Panc1 (cell line): ENCODE results near the gene SMPX. TPM values are rescaled to one million over a fixed set of nuclear protein-coding genes. Genes with fewer than 3 reads are reported as not detected.

ENCODE experiments used
- ATAC-seq: fragments of 200-7000 bp; cut with Tn5 transposase; 2 replicates; pipeline ENCODE4 v1.9.1; 2020; ENCODE audit warnings: mild to moderate bottlenecking, moderate library complexity
- BruUV-seq: library from RNA; stranded (reverse); fragments of 400-500 nt; replicated peaks from 2 replicates; lab custom pipeline; 2021; lab: Mats Ljungman, UMichigan
- CTCF ChIA-PET: fragments of 300-600 bp; sonication (Branson Sonifier 250); formaldehyde crosslinking; loops from one replicate; lab custom pipeline; 2022; ENCODE audit warnings: antibody characterized with exemption; lab: Charles Lee
- POLR2A ChIA-PET: fragments of 300-600 bp; sonication (Branson Sonifier 250); formaldehyde crosslinking; loops from one replicate; lab custom pipeline; 2022; ENCODE audit warnings: antibody characterized with exemption; lab: Charles Lee
- DNase-seq: peaks from one replicate; pipeline ENCODE4 v3.0.0-alpha.2; 2010; ENCODE audit warnings: low read depth, low spot score
- H3K27ac ChIP-seq: 2 replicates; pipeline ENCODE4 v1.5.1; 2011; ENCODE audit warnings: mild to moderate bottlenecking, low read length, inconsistent platforms
- H3K27me3 ChIP-seq: fragments of 200-500 bp; sonication (Bioruptor generic); 2 replicates; pipeline ENCODE4 v1.6.0; 2014; ENCODE audit warnings: low read length, inconsistent platforms; ENCODE audit not compliant: control insufficient read depth, insufficient read depth
- H3K36me3 ChIP-seq: fragments of 200-500 bp; sonication (Bioruptor generic); 2 replicates; pipeline ENCODE4 v1.5.1; 2014; ENCODE audit warnings: inconsistent platforms, mild to moderate bottlenecking, low read length, moderate library complexity; ENCODE audit not compliant: control insufficient read depth, insufficient read depth
- H3K4me1 ChIP-seq: 2 replicates; pipeline ENCODE4 v1.5.1; 2011; ENCODE audit warnings: inconsistent platforms, mild to moderate bottlenecking, low read length, moderate library complexity; ENCODE audit not compliant: control insufficient read depth, insufficient read depth
- H3K4me3 ChIP-seq, 2 experiments: 2 replicates each; pipeline ENCODE4 v1.5.1; 2011 to 2012; ENCODE audit warnings: low read depth in 2 of 2, low read length in 2 of 2, mild to moderate bottlenecking in 2 of 2, inconsistent platforms in 1 of 2, moderate library complexity in 1 of 2
- H3K9me3 ChIP-seq: fragments of 200-500 bp; sonication (Bioruptor generic); 2 replicates; pipeline ENCODE4 v1.5.1; 2014; ENCODE audit warnings: low read depth, mild to moderate bottlenecking, inconsistent platforms, low read length, moderate library complexity; ENCODE audit not compliant: control insufficient read depth, insufficient read depth
- CTCF ChIP-seq: fragments of 450-650 bp; IDR thresholded peaks from 2 replicates; pipeline ENCODE4 v1.5.1; 2017; ENCODE audit warnings: mild to moderate bottlenecking
- POLR2AphosphoS5 ChIP-seq: IDR thresholded peaks from 2 replicates; pipeline ENCODE4 v1.6.1; 2012; ENCODE audit warnings: mild to moderate bottlenecking, low read depth, low read length, moderate library complexity
- REST ChIP-seq, 2 experiments: IDR thresholded peaks; 2 replicates each; pipeline ENCODE4 v1.6.1; 2011 to 2012; ENCODE audit warnings: low read depth in 2 of 2, control low read depth in 1 of 2, low read length in 1 of 2, mild to moderate bottlenecking in 1 of 2, moderate library complexity in 1 of 2; ENCODE audit not compliant: insufficient read depth in 1 of 2
- SIN3A ChIP-seq: IDR thresholded peaks from 2 replicates; pipeline ENCODE4 v1.6.1; 2012; ENCODE audit warnings: low read depth, mild to moderate bottlenecking, low read length, moderate library complexity, borderline replicate concordance; ENCODE audit not compliant: insufficient read depth
- TCF7L2 ChIP-seq: IDR thresholded peaks from 2 replicates; pipeline ENCODE4 v1.6.1; 2011; ENCODE audit warnings: mild to moderate bottlenecking, low read depth, low read length, inconsistent platforms
- in situ Hi-C: cut with HindIII; loops from 2 replicates; pipeline ENCODE4 v1.10.0; 2016; ENCODE audit warnings: low sequenced_read_pairs, low pct_unique_long_range_greater_than_20kb
- intact Hi-C: fragments of 100-400 bp; cut with micrococcal nuclease; formaldehyde crosslinking; loops from one replicate; pipeline ENCODE4 v1.10.0; 2022; ENCODE audit not compliant: unreplicated experiment
- total RNA-seq: library from RNA; stranded (reverse); gene quantifications from one replicate; pipeline ENCODE4 v1.2.1, GENCODE V29; 2021; ENCODE audit not compliant: unreplicated experiment

The SMPX gene
- total RNA-seq, 1 experiment from 2014 or later: not detected

GRCh38 chrX:21698272-21698671 is 59.6 kb downstream of the SMPX start:
- H3K4me1 ChIP-seq: no peaks in the 10 kb centered on the region
- no peak for ATAC-seq
- ChIA-PET CTCF (no interaction called here), POLR2A (no interaction called here)
- in situ Hi-C loops (no loop called here), intact Hi-C loops (no loop called here)
- no peaks in the 10 kb centered on the region for H3K9me3 ChIP-seq
- no peak for TF ChIP-seq TCF7L2
- no peak for TF ChIP-seq CTCF
- TF ChIP-seq REST (IDR thresholded peaks at IDR 0.05; ENCODE audit: insufficient read depth in 1 of 2, low read depth in 2 of 2, low read length in 1 of 2): no peak
- no peak for TF ChIP-seq POLR2AphosphoS5
- no peak for TF ChIP-seq SIN3A
- no peak for DNase-seq
- no peaks in the 10 kb centered on the region for H3K36me3 ChIP-seq
- no peaks in the 10 kb centered on the region for H3K27me3 ChIP-seq
- no TSS peak for BruUV-seq
- no peak overlapping the region for H3K27ac ChIP-seq
- H3K4me3 ChIP-seq: no peak overlapping the region

GRCh38 chrX:21691512-21692018 is 66.4 kb downstream of the SMPX start:
- H3K36me3 ChIP-seq: no peaks in the 10 kb centered on the region
- H3K4me3 ChIP-seq: no peak overlapping the region
- DNase-seq: no peak
- no peaks in the 10 kb centered on the region for H3K9me3 ChIP-seq
- H3K4me1 ChIP-seq: no peaks in the 10 kb centered on the region
- intact Hi-C loops (no loop called here), in situ Hi-C loops (no loop called here)
- BruUV-seq: no TSS peak
- no peak overlapping the region for H3K27ac ChIP-seq
- TF ChIP-seq REST (IDR thresholded peaks at IDR 0.05; ENCODE audit: insufficient read depth in 1 of 2, low read depth in 2 of 2, low read length in 1 of 2): no peak
- TF ChIP-seq POLR2AphosphoS5: no peak
- POLR2A ChIA-PET: no interaction called here
- H3K27me3 ChIP-seq: no peaks in the 10 kb centered on the region
- CTCF ChIA-PET: no interaction called here
- no peak for ATAC-seq
